Measurements from ENCODE around the gene CEACAM19.
A peak's percentile ranks its signal among the peaks of the same experiment; 100 is the strongest.

The CEACAM19 gene

GRCh38 chr19:44636439-44637389 lies 34.6 kb upstream of the CEACAM19 start:
- TF ChIP-seq JUND (IDR thresholded peaks at IDR 0.05; ENCODE audit: low read depth) = no peak
- DNase-seq (ENCODE audit: low read depth in 1 of 2, low spot score in 1 of 2) = no peak
- in situ Hi-C loops (cut with HindIII; ENCODE audit: low pct_unique_long_range_greater_than_20kb, low sequenced_read_pairs) = no loop called here

GRCh38 chr19:44637390-44637764 lies 33.9 kb upstream of the CEACAM19 start:
- in situ Hi-C loops (cut with HindIII; ENCODE audit: low pct_unique_long_range_greater_than_20kb, low sequenced_read_pairs) = no loop called here
- no peak for DNase-seq (ENCODE audit: low read depth in 1 of 2, low spot score in 1 of 2)
- no peak for TF ChIP-seq JUND (IDR thresholded peaks at IDR 0.05; ENCODE audit: low read depth)

GRCh38 chr19:44640518-44640917 lies 30.8 kb upstream of the CEACAM19 start:
- no peak for DNase-seq (ENCODE audit: low read depth in 1 of 2, low spot score in 1 of 2)
- in situ Hi-C loops (cut with HindIII; ENCODE audit: low pct_unique_long_range_greater_than_20kb, low sequenced_read_pairs) = no loop called here
- TF ChIP-seq JUND (IDR thresholded peaks at IDR 0.05; ENCODE audit: low read depth) = no peak

- TF ChIP-seq JUND (IDR thresholded peaks at IDR 0.05; ENCODE audit: low read depth) = no peak
- in situ Hi-C loops (cut with HindIII; ENCODE audit: low pct_unique_long_range_greater_than_20kb, low sequenced_read_pairs) = no loop called here
- no peak for DNase-seq (ENCODE audit: low read depth in 1 of 2, low spot score in 1 of 2)
Observed at GRCh38 chr19:44641501-44642265, 29.6 kb upstream of the CEACAM19 start.

- in situ Hi-C loops (cut with HindIII; ENCODE audit: low pct_unique_long_range_greater_than_20kb, low sequenced_read_pairs) = no loop called here
- no peak for TF ChIP-seq JUND (IDR thresholded peaks at IDR 0.05; ENCODE audit: low read depth)
Observed at GRCh38 chr19:44642377-44642776, 28.9 kb upstream of the CEACAM19 start.

GRCh38 chr19:44643605-44644401 lies 27.5 kb upstream of the CEACAM19 start, which contains the start of gene PVR:
PVR (plus strand) TSS chr19:44643910; CDS start chr19:44644097, 187 bp downstream.
- DNase-seq (ENCODE audit: low read depth in 1 of 2, low spot score in 1 of 2) = peak; percentile 68 to 84
- no peak for TF ChIP-seq JUND (IDR thresholded peaks at IDR 0.05; ENCODE audit: low read depth)
- in situ Hi-C loops (cut with HindIII; ENCODE audit: low pct_unique_long_range_greater_than_20kb, low sequenced_read_pairs) = no loop called here

More at GRCh38 chr19:44642377-44642776, 28.9 kb upstream of the CEACAM19 start:
- no peak for DNase-seq (ENCODE audit: low read depth in 1 of 2, low spot score in 1 of 2)

- TF ChIP-seq JUND (IDR thresholded peaks at IDR 0.05; ENCODE audit: low read depth) = no peak
Observed at GRCh38 chr19:44644402-44645016, 26.8 kb upstream of the CEACAM19 start.

GRCh38 chr19:44645407-44646048 lies 25.8 kb upstream of the CEACAM19 start:
- DNase-seq (ENCODE audit: low read depth in 1 of 2, low spot score in 1 of 2) = no peak
- in situ Hi-C loops (cut with HindIII; ENCODE audit: low pct_unique_long_range_greater_than_20kb, low sequenced_read_pairs) = no loop called here
- no peak for TF ChIP-seq JUND (IDR thresholded peaks at IDR 0.05; ENCODE audit: low read depth)

More at GRCh38 chr19:44644402-44645016, 26.8 kb upstream of the CEACAM19 start:
- DNase-seq (ENCODE audit: low read depth in 1 of 2, low spot score in 1 of 2) = peak in 1 of 2 experiments; percentile 26
- in situ Hi-C loops (cut with HindIII; ENCODE audit: low pct_unique_long_range_greater_than_20kb, low sequenced_read_pairs) = no loop called here

- in situ Hi-C loops (cut with HindIII; ENCODE audit: low pct_unique_long_range_greater_than_20kb, low sequenced_read_pairs) = no loop called here
- no peak for TF ChIP-seq JUND (IDR thresholded peaks at IDR 0.05; ENCODE audit: low read depth)
- no peak for DNase-seq (ENCODE audit: low read depth in 1 of 2, low spot score in 1 of 2)
Observed at GRCh38 chr19:44646049-44646416, 25.2 kb upstream of the CEACAM19 start.

GRCh38 chr19:44647144-44647543 lies 24.1 kb upstream of the CEACAM19 start:
- in situ Hi-C loops (cut with HindIII; ENCODE audit: low pct_unique_long_range_greater_than_20kb, low sequenced_read_pairs) = no loop called here
- DNase-seq (ENCODE audit: low read depth in 1 of 2, low spot score in 1 of 2) = no peak
- TF ChIP-seq JUND (IDR thresholded peaks at IDR 0.05; ENCODE audit: low read depth) = no peak

GRCh38 chr19:44648631-44649251 lies 22.5 kb upstream of the CEACAM19 start:
- in situ Hi-C loops (cut with HindIII; ENCODE audit: low pct_unique_long_range_greater_than_20kb, low sequenced_read_pairs) = no loop called here
- TF ChIP-seq JUND (IDR thresholded peaks at IDR 0.05; ENCODE audit: low read depth) = no peak
- DNase-seq (ENCODE audit: low read depth in 1 of 2, low spot score in 1 of 2) = peak in 1 of 2 experiments; percentile 47
